HepG2 (cell line): Measurements from ENCODE around the gene AP3D1. TPM values are rescaled to one million over a fixed set of nuclear protein-coding genes. Genes with fewer than 3 reads are reported as not detected.

Source experiments
- BCL6 ChIP-seq: IDR thresholded peaks from 2 replicates; pipeline ENCODE4 v1.6.1; 2016; ENCODE audit warnings: missing genetic modification reagents, missing compliant biosample characterization
- ELF4 ChIP-seq: sonication (generic); formaldehyde crosslinking; IDR thresholded peaks from 2 replicates; pipeline ENCODE4 v1.5.0; 2020; ENCODE audit warnings: missing genetic modification reagents, mild to moderate bottlenecking, moderate library complexity, borderline replicate concordance
- MED1 ChIP-seq: sonication (generic); formaldehyde crosslinking; IDR thresholded peaks from 2 replicates; pipeline ENCODE4 v1.4.0; 2020; ENCODE audit warnings: missing genetic modification reagents
- PITX1 ChIP-seq: sonication (generic); formaldehyde crosslinking; IDR thresholded peaks from 2 replicates; pipeline ENCODE4 v1.5.1; 2020; ENCODE audit warnings: mild to moderate bottlenecking, missing genetic modification reagents
- RARG ChIP-seq: sonication (generic); formaldehyde crosslinking; IDR thresholded peaks from 2 replicates; pipeline ENCODE4 v1.4.0; 2020; ENCODE audit warnings: low read depth, mild to moderate bottlenecking, missing genetic modification reagents
- RFXAP ChIP-seq: sonication (generic); formaldehyde crosslinking; IDR thresholded peaks from 2 replicates; pipeline ENCODE4 v1.4.0; 2020; ENCODE audit warnings: missing genetic modification reagents, borderline replicate concordance
- SMAD1 ChIP-seq: sonication (generic); formaldehyde crosslinking; IDR thresholded peaks from 2 replicates; pipeline ENCODE4 v1.4.0; 2020; ENCODE audit warnings: missing genetic modification reagents, low read depth, mild to moderate bottlenecking, borderline replicate concordance
- STAT5B ChIP-seq: sonication (generic); formaldehyde crosslinking; IDR thresholded peaks from 2 replicates; pipeline ENCODE4 v1.4.0; 2020; ENCODE audit warnings: missing genetic modification reagents
- ZFAT ChIP-seq: sonication (generic); formaldehyde crosslinking; conservative IDR thresholded peaks from 2 replicates; pipeline ENCODE4 v1.8.1; 2023; ENCODE audit warnings: missing genetic modification reagents, inconsistent platforms
- ZNF83 ChIP-seq: sonication (generic); formaldehyde crosslinking; IDR thresholded peaks from 2 replicates; pipeline ENCODE4 v1.4.0; 2020; ENCODE audit warnings: missing genetic modification reagents, mild to moderate bottlenecking, borderline replicate concordance
- polyA plus RNA-seq, 8 experiments: library from polyadenylated mRNA; depleted of rRNA in 3 of 8; stranded (reverse) in 7 of 8; unstranded in 1 of 8; fragments of >200 nt; fragmentation: Illumina TruSeq in 4 of 8; extraction: Trizol in 4 of 8; gene quantifications; 2 replicates each; pipeline versions ENCODE4 v1.2.1 to v1.2.3, GENCODE V29; 2011 to 2016; ENCODE audit warnings: low read depth in 4 of 8, missing spikeins in 1 of 8, mixed read lengths in 1 of 8; ENCODE audit not compliant: insufficient read depth in 1 of 8
- total RNA-seq, 5 experiments: library from RNA; depleted of rRNA; stranded (reverse); fragments of >200 nt; fragmentation: Illumina TruSeq; extraction: Trizol; gene quantifications; 2 replicates each; pipeline ENCODE4 v1.2.3, GENCODE V29; 2016; ENCODE audit warnings: low read depth in 1 of 5
- TF ChIP-seq, protein P1 (sequence below): sonication (generic); formaldehyde crosslinking; conservative IDR thresholded peaks from 2 replicates; pipeline ENCODE4 v1.4.0; 2020; ENCODE audit warnings: missing genetic modification reagents
- TF ChIP-seq, protein P2 (sequence below): sonication (generic); formaldehyde crosslinking; IDR thresholded peaks from 2 replicates; pipeline ENCODE4 v1.9.0; 2021; ENCODE audit warnings: missing genetic modification reagents, mild to moderate bottlenecking, borderline replicate concordance
- TF ChIP-seq, protein P3 (sequence below): sonication (generic); formaldehyde crosslinking; IDR thresholded peaks from 2 replicates; pipeline ENCODE4 v1.5.1; 2020; ENCODE audit warnings: missing genetic modification reagents, mild to moderate bottlenecking, borderline replicate concordance
- TF ChIP-seq, protein P4 (sequence below): sonication (generic); formaldehyde crosslinking; IDR thresholded peaks from 2 replicates; pipeline ENCODE4 v1.4.0; 2020; ENCODE audit warnings: missing genetic modification reagents, low read depth, mild to moderate bottlenecking, borderline replicate concordance
- TF ChIP-seq, protein P5 (sequence below): sonication (generic); formaldehyde crosslinking; IDR thresholded peaks from 2 replicates; pipeline ENCODE4 v1.4.0; 2020; ENCODE audit warnings: missing genetic modification reagents
- TF ChIP-seq, protein P6 (sequence below): sonication (generic); formaldehyde crosslinking; IDR thresholded peaks from 2 replicates; pipeline ENCODE4 v1.4.0; 2020; ENCODE audit warnings: missing genetic modification reagents, borderline replicate concordance
- TF ChIP-seq, protein P7 (sequence below): sonication (generic); formaldehyde crosslinking; IDR thresholded peaks from 2 replicates; pipeline ENCODE4 v1.8.1; 2023; ENCODE audit warnings: missing genetic modification reagents, inconsistent platforms, borderline replicate concordance

AP3D1 gene
- total and polyA plus RNA-seq, 2 of the 13 experiments (the other 11 are each of a cell fraction or from before 2014, with no cell fraction given) = 68.0 to 82.6 TPM

DNA sequence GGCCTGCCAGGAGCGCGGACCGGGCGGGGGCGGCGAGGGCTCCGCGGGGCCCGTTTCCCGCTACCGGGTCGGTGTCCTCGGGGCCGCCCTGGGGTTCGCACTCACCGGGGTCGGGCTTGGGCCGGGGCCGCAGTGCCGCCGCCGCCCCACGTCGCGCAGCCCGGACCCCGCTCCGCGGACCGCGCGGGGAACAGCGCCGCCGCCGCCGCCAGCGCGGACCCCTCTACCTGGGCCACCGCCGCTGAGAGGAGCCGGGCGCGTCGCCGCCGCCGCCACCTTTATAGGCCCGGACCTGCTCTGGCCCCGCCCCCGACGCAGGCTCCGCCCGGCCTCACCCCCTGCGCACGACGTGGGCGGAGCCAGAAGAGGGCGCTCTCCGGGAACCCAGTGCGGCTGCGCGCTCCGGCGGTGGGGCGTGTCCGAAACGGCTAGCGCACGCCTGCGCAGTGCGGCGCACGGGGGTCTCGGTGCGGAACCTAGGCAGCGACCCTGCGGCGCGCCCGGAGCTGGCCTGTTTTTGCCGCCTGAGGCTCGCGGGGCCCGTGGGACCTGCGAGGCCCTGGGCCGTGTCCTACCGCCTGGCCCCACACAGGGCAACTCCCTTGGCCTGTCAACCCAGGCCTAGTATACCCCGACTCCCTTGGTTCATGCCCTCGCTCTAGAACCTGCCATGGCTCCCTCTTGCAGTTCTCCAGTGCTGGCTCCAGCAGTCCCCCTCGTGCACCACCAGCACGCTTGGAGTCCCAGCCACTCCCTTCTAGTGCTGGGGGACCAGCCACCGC, 100.2 kb downstream of the AP3D1 start, which contains the start of gene MKNK2 (continued):
- TF ChIP-seq, protein P1, sequence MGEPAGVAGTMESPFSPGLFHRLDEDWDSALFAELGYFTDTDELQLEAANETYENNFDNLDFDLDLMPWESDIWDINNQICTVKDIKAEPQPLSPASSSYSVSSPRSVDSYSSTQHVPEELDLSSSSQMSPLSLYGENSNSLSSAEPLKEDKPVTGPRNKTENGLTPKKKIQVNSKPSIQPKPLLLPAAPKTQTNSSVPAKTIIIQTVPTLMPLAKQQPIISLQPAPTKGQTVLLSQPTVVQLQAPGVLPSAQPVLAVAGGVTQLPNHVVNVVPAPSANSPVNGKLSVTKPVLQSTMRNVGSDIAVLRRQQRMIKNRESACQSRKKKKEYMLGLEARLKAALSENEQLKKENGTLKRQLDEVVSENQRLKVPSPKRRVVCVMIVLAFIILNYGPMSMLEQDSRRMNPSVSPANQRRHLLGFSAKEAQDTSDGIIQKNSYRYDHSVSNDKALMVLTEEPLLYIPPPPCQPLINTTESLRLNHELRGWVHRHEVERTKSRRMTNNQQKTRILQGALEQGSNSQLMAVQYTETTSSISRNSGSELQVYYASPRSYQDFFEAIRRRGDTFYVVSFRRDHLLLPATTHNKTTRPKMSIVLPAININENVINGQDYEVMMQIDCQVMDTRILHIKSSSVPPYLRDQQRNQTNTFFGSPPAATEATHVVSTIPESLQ (CRISPR knock-in tag) = no peak
- TF ChIP-seq, protein P2, sequence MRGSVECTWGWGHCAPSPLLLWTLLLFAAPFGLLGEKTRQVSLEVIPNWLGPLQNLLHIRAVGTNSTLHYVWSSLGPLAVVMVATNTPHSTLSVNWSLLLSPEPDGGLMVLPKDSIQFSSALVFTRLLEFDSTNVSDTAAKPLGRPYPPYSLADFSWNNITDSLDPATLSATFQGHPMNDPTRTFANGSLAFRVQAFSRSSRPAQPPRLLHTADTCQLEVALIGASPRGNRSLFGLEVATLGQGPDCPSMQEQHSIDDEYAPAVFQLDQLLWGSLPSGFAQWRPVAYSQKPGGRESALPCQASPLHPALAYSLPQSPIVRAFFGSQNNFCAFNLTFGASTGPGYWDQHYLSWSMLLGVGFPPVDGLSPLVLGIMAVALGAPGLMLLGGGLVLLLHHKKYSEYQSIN = no peak
- TF ChIP-seq BCL6 (CRISPR knock-in tag) (0 out of 2 replicates have a peak, but pooled peaks have one; percentile 11), PITX1 (CRISPR knock-in tag) (peak; percentile 80), SMAD1 (CRISPR knock-in tag) (no peak), ZFAT (CRISPR knock-in tag) (no peak), ZNF83 (CRISPR knock-in tag) (no peak), RARG (no peak), RFXAP (no peak), STAT5B (CRISPR knock-in tag) (no peak), ELF4 (CRISPR knock-in tag) (no peak), MED1 (CRISPR knock-in tag) (peak; percentile 58; the same call in 1 of the 2 replicates)
- TF ChIP-seq, protein P3, sequence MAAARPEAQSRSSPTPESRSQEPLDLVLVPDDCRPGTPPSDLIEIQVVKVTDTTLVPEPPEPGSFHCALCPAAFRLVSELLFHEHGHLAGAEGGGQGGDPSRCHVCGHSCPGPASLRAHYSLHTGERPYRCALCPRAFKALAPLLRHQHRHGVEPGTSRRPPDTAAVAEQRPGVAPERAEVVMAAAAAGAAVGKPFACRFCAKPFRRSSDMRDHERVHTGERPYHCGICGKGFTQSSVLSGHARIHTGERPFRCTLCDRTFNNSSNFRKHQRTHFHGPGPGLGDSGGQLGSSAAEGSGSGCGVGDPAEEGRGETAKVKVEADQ (CRISPR knock-in tag) = peak; percentile 70; the same call in 1 of the 2 replicates
- TF ChIP-seq, protein P4, sequence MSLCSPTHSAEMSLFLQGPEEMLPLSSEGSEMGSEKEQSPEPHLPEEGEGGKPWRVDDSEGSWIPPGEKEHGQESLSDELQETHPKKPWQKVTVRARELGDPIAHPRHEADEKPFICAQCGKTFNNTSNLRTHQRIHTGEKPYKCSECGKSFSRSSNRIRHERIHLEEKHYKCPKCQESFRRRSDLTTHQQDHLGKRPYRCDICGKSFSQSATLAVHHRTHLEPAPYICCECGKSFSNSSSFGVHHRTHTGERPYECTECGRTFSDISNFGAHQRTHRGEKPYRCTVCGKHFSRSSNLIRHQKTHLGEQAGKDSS (CRISPR knock-in tag) = no peak
- TF ChIP-seq, protein P5, sequence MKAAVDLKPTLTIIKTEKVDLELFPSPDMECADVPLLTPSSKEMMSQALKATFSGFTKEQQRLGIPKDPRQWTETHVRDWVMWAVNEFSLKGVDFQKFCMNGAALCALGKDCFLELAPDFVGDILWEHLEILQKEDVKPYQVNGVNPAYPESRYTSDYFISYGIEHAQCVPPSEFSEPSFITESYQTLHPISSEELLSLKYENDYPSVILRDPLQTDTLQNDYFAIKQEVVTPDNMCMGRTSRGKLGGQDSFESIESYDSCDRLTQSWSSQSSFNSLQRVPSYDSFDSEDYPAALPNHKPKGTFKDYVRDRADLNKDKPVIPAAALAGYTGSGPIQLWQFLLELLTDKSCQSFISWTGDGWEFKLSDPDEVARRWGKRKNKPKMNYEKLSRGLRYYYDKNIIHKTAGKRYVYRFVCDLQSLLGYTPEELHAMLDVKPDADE (CRISPR knock-in tag) = no peak
- TF ChIP-seq, protein P6, sequence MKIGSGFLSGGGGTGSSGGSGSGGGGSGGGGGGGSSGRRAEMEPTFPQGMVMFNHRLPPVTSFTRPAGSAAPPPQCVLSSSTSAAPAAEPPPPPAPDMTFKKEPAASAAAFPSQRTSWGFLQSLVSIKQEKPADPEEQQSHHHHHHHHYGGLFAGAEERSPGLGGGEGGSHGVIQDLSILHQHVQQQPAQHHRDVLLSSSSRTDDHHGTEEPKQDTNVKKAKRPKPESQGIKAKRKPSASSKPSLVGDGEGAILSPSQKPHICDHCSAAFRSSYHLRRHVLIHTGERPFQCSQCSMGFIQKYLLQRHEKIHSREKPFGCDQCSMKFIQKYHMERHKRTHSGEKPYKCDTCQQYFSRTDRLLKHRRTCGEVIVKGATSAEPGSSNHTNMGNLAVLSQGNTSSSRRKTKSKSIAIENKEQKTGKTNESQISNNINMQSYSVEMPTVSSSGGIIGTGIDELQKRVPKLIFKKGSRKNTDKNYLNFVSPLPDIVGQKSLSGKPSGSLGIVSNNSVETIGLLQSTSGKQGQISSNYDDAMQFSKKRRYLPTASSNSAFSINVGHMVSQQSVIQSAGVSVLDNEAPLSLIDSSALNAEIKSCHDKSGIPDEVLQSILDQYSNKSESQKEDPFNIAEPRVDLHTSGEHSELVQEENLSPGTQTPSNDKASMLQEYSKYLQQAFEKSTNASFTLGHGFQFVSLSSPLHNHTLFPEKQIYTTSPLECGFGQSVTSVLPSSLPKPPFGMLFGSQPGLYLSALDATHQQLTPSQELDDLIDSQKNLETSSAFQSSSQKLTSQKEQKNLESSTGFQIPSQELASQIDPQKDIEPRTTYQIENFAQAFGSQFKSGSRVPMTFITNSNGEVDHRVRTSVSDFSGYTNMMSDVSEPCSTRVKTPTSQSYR = no peak
- TF ChIP-seq, protein P7, sequence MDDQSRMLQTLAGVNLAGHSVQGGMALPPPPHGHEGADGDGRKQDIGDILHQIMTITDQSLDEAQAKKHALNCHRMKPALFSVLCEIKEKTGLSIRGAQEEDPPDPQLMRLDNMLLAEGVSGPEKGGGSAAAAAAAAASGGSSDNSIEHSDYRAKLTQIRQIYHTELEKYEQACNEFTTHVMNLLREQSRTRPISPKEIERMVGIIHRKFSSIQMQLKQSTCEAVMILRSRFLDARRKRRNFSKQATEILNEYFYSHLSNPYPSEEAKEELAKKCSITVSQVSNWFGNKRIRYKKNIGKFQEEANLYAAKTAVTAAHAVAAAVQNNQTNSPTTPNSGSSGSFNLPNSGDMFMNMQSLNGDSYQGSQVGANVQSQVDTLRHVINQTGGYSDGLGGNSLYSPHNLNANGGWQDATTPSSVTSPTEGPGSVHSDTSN (CRISPR knock-in tag) = peak; percentile 77; the same call in 1 of the 2 replicates
